Breast epithelium (tissue), 4 donors: ENCODE data around the gene SLC38A6. TPM values are rescaled to one million over a fixed set of nuclear protein-coding genes. Genes with fewer than 3 reads are reported as not detected.

ENCODE experiments used
- DNase-seq, 2 donors: peaks; one replicate each; pipeline ENCODE4 v3.0.0-alpha.2; 2019; ENCODE audit warnings: low spot score in 2 of 2
- H3K27ac ChIP-seq, 2 donors: fragments of 200-600 bp; sonication (generic) in 1 of 2; one replicate each; pipeline ENCODE4 v1.5.1; 2016 to 2019; ENCODE audit warnings: mild to moderate bottlenecking in 1 of 2
- H3K27me3 ChIP-seq, 2 donors: fragments of 200-600 bp; sonication (generic) in 1 of 2; one replicate each; pipeline versions ENCODE4 v1.5.1 to v1.6.0; 2017 to 2019; ENCODE audit warnings: control low read depth in 1 of 2, mild to moderate bottlenecking in 1 of 2
- H3K36me3 ChIP-seq: fragments of 200-600 bp; one replicate; pipeline ENCODE4 v1.5.1; 2019
- H3K4me1 ChIP-seq, 2 donors: fragments of 200-600 bp; sonication (generic); one replicate each; pipeline ENCODE4 v1.5.1; 2016 to 2019; ENCODE audit warnings: control low read depth in 1 of 2
- H3K4me3 ChIP-seq, 3 donors: fragments of 200-600 bp; sonication (generic); 1 replicate in 2 of 3; 2 replicates in 1 of 3; pipeline ENCODE4 v1.5.1; 2016 to 2019; ENCODE audit warnings: mild to moderate bottlenecking in 3 of 3, moderate library complexity in 2 of 3
- H3K9me3 ChIP-seq, 2 donors: fragments of 200-600 bp; sonication (generic) in 1 of 2; one replicate each; pipeline ENCODE4 v1.5.1; 2016 to 2019; ENCODE audit warnings: control low read depth in 1 of 2
- POLR2A ChIP-seq: fragments of 450-650 bp; IDR thresholded peaks from one replicate; pipeline ENCODE4 v1.6.1; 2016; ENCODE audit warnings: antibody characterized with exemption, mild to moderate bottlenecking, moderate library complexity
- POLR2AphosphoS5 ChIP-seq, 3 donors: sonication (generic); formaldehyde crosslinking; IDR thresholded peaks; one replicate each; pipeline ENCODE4 v1.6.1; 2017; ENCODE audit warnings: antibody characterized with exemption in 3 of 3
- intact Hi-C: fragments of 100-400 bp; cut with DNase I; formaldehyde crosslinking; loops from one replicate; pipeline ENCODE4 v1.15.1; 2023; ENCODE audit warnings: low total_unique reads
- total RNA-seq, 3 donors: library from RNA; depleted of rRNA; stranded (reverse); fragments of >200 nt; gene quantifications; one replicate each; pipeline ENCODE4 v1.1.0, GENCODE V29; 2016
- TF ChIP-seq, protein P1 (sequence below), 3 donors: fragments of 450-650 bp; IDR thresholded peaks; one replicate each; pipeline ENCODE4 v1.5.1; 2016 to 2017; ENCODE audit warnings: antibody characterized with exemption in 3 of 3, mild to moderate bottlenecking in 3 of 3, moderate library complexity in 3 of 3

Gene SLC38A6
- total RNA-seq, 3 donors from 2014 or later = 39.7 to 45.0 (median 44.1) TPM

GRCh38 chr14:60968671-60969070 lies 12.4 kb upstream of the SLC38A6 start:
- TF ChIP-seq POLR2A = no peak
- TF ChIP-seq, protein P1, sequence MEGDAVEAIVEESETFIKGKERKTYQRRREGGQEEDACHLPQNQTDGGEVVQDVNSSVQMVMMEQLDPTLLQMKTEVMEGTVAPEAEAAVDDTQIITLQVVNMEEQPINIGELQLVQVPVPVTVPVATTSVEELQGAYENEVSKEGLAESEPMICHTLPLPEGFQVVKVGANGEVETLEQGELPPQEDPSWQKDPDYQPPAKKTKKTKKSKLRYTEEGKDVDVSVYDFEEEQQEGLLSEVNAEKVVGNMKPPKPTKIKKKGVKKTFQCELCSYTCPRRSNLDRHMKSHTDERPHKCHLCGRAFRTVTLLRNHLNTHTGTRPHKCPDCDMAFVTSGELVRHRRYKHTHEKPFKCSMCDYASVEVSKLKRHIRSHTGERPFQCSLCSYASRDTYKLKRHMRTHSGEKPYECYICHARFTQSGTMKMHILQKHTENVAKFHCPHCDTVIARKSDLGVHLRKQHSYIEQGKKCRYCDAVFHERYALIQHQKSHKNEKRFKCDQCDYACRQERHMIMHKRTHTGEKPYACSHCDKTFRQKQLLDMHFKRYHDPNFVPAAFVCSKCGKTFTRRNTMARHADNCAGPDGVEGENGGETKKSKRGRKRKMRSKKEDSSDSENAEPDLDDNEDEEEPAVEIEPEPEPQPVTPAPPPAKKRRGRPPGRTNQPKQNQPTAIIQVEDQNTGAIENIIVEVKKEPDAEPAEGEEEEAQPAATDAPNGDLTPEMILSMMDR (IDR thresholded peaks at IDR 0.05) = no peak
- TF ChIP-seq POLR2AphosphoS5 (IDR thresholded peaks at IDR 0.05) = no peak
- intact Hi-C loops = no loop called here
- no peak for DNase-seq
- Histone ChIP-seq H3K4me1 (no peaks in the 10 kb centered on the region), H3K27me3 (no peaks in the 10 kb centered on the region), H3K4me3 (no peak overlapping the region), H3K27ac (no peak overlapping the region), H3K9me3 (no peaks in the 10 kb centered on the region), H3K36me3 (no peaks in the 10 kb centered on the region)

GRCh38 chr14:60970146-60970545 lies 10.9 kb upstream of the SLC38A6 start:
- Histone ChIP-seq H3K4me3 (no peak overlapping the region), H3K9me3 (no peaks in the 10 kb centered on the region), H3K36me3 (no peaks in the 10 kb centered on the region), H3K27me3 (no peaks in the 10 kb centered on the region), H3K27ac (no peak overlapping the region), H3K4me1 (no peaks in the 10 kb centered on the region)
- no peak for TF ChIP-seq POLR2AphosphoS5 (IDR thresholded peaks at IDR 0.05)
- TF ChIP-seq, protein P1 (IDR thresholded peaks at IDR 0.05) = no peak
- no peak for TF ChIP-seq POLR2A
- intact Hi-C loops = no loop called here
- DNase-seq = no peak

DNA sequence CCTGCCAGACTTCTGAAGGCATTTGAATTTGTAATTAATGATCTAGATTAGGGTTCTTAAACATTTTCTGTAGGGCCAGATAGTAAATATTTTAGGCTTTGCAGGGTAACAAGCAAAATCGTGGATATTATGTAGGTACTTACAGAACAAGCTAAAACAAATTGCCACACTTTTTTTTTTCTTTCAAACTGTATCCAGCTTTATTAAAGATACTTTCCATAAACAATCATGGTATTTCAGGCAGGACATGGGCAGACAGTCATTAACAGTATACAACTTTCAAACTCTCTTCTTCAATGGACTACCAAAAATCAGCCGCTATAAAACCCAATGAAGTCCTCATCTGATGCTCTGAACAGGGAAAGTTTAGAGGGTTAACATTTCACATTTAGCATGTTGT lies 9.8 kb upstream of the SLC38A6 start:
- H3K4me3 ChIP-seq = no peak overlapping the region
- H3K36me3 ChIP-seq = no peaks in the 10 kb centered on the region
- intact Hi-C loops = no loop called here
- H3K9me3 ChIP-seq = no peaks in the 10 kb centered on the region
- H3K27ac ChIP-seq = no peak overlapping the region
- H3K27me3 ChIP-seq = no peaks in the 10 kb centered on the region
- no peaks in the 10 kb centered on the region for H3K4me1 ChIP-seq
- TF ChIP-seq, protein P1 (IDR thresholded peaks at IDR 0.05) = no peak
- no peak for TF ChIP-seq POLR2AphosphoS5 (IDR thresholded peaks at IDR 0.05)
- no peak for DNase-seq

DNA sequence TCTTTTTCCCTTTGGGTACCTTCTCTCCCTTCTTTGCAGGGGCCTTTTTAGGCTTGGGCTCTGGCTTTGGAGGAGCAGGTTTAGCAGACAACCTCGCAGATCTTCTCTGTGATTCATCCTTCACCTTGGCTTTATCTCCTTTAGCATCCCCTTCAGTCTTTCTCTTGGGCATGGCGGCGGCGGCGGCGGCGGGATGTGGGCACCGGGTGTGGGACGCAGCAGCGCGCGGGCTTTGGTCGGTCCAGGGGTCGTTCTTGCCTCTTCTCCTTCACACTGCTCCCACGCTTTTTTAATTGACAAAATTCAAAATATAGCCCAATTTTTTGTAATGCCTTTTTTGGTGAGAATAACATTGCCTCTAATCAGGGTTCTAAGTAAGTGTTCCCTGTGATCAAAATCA lies 8.8 kb upstream of the SLC38A6 start:
- H3K4me3 ChIP-seq = no peak overlapping the region

DNA sequence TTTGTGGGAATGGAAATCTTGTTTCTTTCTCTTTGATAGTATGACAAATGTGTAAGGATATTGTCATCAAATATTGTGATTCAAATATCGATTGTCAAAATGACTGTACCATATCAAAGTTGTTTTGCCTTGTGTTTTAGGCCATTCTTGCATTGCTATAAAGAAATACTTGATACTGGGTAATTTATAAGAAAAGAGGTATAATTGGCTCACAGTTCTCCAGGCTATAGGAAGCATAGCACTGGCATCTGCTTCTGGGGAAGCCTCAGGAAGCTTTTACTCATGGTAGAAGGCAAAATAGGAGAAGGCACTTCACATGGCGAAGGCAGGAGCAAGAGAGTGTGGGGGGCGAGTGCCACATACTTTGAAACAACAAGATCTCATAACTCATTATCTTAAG lies 8.0 kb upstream of the SLC38A6 start:
- Histone ChIP-seq H3K4me3 (no peak overlapping the region), H3K27ac (no peak overlapping the region), H3K27me3 (no peaks in the 10 kb centered on the region), H3K9me3 (no peaks in the 10 kb centered on the region), H3K4me1 (no peaks in the 10 kb centered on the region), H3K36me3 (no peaks in the 10 kb centered on the region)
- no peak for DNase-seq
- intact Hi-C loops = no loop called here
- TF ChIP-seq POLR2A = no peak

More for the DNA sequence above, 8.8 kb upstream of the SLC38A6 start:
- intact Hi-C loops = no loop called here
- no peak for DNase-seq
- Histone ChIP-seq H3K27me3 (no peaks in the 10 kb centered on the region), H3K9me3 (no peaks in the 10 kb centered on the region), H3K36me3 (no peaks in the 10 kb centered on the region), H3K4me1 (no peaks in the 10 kb centered on the region), H3K27ac (no peak overlapping the region)
- TF ChIP-seq POLR2AphosphoS5 (IDR thresholded peaks at IDR 0.05) (no peak), POLR2A (no peak)
- TF ChIP-seq, protein P1 (IDR thresholded peaks at IDR 0.05) = no peak

- no peak for DNase-seq
- intact Hi-C loops = no loop called here
- Histone ChIP-seq H3K9me3 (no peaks in the 10 kb centered on the region), H3K36me3 (no peaks in the 10 kb centered on the region), H3K27ac (no peak overlapping the region), H3K4me1 (peaks cover 0 to under 1% of the 10 kb centered on the region in 2 donors), H3K4me3 (no peak overlapping the region), H3K27me3 (no peaks in the 10 kb centered on the region)
- no peak for TF ChIP-seq POLR2AphosphoS5 (IDR thresholded peaks at IDR 0.05)
- TF ChIP-seq POLR2A = no peak
- TF ChIP-seq, protein P1 (IDR thresholded peaks at IDR 0.05) = no peak
These were observed 6.9 kb upstream of the SLC38A6 start for GRCh38 chr14:60974090-60974651.
